Neutrophil (primary cell): ENCODE results near the gene PCSK4.

Source experiments
- H3K27ac ChIP-seq: fragments of 200-600 bp; sonication (generic); 2 replicates; pipeline ENCODE4 v1.5.1; 2016; ENCODE audit warnings: mild to moderate bottlenecking, moderate library complexity
- H3K27me3 ChIP-seq: fragments of 200-600 bp; sonication (generic); 2 replicates; pipeline ENCODE4 v1.6.0; 2016; ENCODE audit warnings: mild to moderate bottlenecking
- H3K36me3 ChIP-seq: fragments of 200-600 bp; sonication (generic); 2 replicates; pipeline ENCODE4 v1.5.1; 2017
- H3K4me1 ChIP-seq, 2 experiments: fragments of 200-600 bp in 1 of 2; sonication (generic) in 1 of 2; 1 replicate in 1 of 2; 2 replicates in 1 of 2; pipeline versions ENCODE4 v1.5.1 to v1.6.1; 2013 to 2016; ENCODE audit warnings: low read depth in 1 of 2, low read length in 1 of 2, mild to moderate bottlenecking in 1 of 2, moderate library complexity in 1 of 2; ENCODE audit not compliant: control insufficient read depth in 1 of 2, insufficient read depth in 1 of 2
- H3K4me3 ChIP-seq, 2 experiments: fragments of 200-600 bp in 1 of 2; sonication (generic) in 1 of 2; 1 replicate in 1 of 2; 2 replicates in 1 of 2; pipeline ENCODE4 v1.5.1; 2013 to 2016; ENCODE audit warnings: low read depth in 1 of 2, low read length in 1 of 2, mild to moderate bottlenecking in 1 of 2, moderate library complexity in 1 of 2
- H3K9me3 ChIP-seq: fragments of 200-600 bp; sonication (generic); 2 replicates; pipeline ENCODE4 v1.5.1; 2016
- TF ChIP-seq, protein P1 (sequence below): fragments of 200-600 bp; sonication (generic); IDR thresholded peaks from 2 replicates; pipeline ENCODE4 v1.5.1; 2016; ENCODE audit warnings: antibody characterized with exemption

The PCSK4 gene

DNA sequence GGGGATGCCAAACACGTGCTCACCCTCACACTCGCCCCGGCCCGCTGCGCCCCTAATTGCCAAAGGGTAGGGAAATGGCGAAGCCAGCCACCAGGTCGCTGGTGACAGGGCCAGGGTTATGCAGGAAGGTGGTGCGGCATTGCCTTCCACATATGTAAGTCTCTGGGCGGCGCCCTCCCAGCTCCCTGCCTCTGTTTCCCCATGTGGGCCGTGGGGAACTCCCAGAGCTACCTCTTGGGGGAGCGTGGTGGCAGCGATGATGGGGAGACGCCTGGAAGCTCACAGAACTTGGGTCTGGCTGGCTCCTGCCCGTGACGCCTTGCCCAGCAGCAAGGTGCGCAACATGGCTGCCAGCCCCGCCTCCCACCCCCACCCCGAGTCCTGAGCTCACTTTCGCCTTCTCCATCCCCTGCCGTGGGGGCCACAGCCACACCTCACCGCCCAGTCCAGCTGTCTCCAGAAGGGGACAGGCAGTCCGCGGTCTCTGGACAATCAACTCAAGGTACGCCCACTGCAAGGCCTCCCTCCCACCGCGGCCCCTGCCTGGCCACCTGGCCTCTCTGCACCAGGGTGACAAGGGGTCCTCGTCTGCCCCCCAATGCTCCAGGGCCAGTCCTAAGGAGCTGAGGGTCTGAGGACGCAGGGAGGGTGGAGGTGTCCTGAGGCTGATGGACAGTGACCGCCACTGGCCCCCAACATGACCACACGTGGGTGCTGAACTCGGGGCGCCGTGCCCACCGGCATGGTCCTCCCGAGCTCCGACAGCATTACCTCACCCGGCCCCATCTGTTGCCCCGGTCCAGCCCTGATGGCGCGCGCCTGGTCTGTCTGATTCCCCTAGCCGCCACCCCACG, 17.7 kb downstream of the PCSK4 start:
- peaks cover 19 to 39% of the 10 kb centered on the region in 2 experiments for H3K4me1 ChIP-seq
- H3K36me3 ChIP-seq = peaks cover 32% of the 10 kb centered on the region
- H3K27me3 ChIP-seq = peaks cover 66% of the 10 kb centered on the region
- TF ChIP-seq, protein P1, sequence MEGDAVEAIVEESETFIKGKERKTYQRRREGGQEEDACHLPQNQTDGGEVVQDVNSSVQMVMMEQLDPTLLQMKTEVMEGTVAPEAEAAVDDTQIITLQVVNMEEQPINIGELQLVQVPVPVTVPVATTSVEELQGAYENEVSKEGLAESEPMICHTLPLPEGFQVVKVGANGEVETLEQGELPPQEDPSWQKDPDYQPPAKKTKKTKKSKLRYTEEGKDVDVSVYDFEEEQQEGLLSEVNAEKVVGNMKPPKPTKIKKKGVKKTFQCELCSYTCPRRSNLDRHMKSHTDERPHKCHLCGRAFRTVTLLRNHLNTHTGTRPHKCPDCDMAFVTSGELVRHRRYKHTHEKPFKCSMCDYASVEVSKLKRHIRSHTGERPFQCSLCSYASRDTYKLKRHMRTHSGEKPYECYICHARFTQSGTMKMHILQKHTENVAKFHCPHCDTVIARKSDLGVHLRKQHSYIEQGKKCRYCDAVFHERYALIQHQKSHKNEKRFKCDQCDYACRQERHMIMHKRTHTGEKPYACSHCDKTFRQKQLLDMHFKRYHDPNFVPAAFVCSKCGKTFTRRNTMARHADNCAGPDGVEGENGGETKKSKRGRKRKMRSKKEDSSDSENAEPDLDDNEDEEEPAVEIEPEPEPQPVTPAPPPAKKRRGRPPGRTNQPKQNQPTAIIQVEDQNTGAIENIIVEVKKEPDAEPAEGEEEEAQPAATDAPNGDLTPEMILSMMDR = no peak
- H3K27ac ChIP-seq = no peak overlapping the region
- H3K4me3 ChIP-seq = no peak overlapping the region
- no peaks in the 10 kb centered on the region for H3K9me3 ChIP-seq

DNA sequence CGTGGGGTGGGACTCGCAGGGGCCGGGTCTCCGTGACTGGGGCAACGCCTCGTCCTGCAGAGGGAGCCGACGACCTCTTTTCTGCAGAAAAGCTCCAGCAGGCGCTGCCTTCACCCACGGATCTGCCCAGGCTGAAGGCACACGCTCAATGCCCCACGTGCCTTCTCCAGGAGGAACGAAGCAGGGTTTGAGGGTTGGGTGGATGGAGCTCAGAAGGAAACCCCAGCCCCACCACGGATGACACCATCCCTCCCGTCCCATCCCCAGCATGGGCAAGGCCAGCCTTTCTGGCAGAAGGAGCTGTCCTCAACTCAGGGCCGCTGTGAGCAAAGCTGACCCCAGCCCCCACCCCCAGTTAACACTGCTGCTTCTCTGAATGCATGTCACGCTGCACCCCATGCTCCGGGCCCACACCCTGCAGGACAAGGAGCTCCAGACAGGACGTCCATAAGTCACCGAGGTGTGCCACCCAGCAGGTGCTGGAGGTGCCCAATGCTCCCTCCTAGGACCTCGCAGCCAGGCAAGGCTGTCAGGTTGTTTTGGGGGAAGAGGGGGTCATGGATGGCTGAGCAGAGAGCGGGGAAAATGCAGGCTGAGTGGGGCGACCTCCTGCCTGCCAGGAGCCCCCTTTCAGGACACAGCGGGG, 18.5 kb downstream of the PCSK4 start:
- Histone ChIP-seq H3K4me1 (peaks cover 19 to 42% of the 10 kb centered on the region in 2 experiments), H3K27ac (no peak overlapping the region), H3K9me3 (no peaks in the 10 kb centered on the region), H3K4me3 (no peak overlapping the region), H3K36me3 (peaks cover 26% of the 10 kb centered on the region), H3K27me3 (peaks cover 74% of the 10 kb centered on the region)
- TF ChIP-seq, protein P1 = no peak

DNA sequence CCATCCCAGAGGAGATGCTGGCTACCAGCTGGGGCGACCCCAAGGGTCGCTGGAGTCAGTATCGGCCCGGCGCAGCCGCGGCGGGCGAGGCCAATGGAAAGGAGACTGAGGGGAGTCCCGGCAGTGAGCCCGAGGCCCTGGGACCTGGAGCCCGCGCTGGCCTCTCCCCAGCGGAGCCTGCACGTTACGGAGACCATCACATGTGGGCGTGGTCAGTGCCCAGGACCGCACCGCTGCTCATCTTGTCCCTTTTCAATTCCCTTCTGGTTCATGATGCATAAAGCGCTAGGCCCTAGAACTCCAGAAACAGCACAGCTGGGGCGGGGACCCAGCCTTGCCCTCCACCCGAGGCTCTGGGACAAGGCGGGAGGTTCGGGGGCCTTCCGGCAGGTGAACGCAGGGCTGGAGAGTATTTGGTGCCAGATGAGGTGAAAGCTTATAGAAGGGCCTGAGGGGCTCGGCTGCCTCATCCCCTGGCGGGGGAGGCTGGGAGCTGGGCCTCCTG, 19.1 kb downstream of the PCSK4 start:
- peaks cover 19 to 42% of the 10 kb centered on the region in 2 experiments for H3K4me1 ChIP-seq
- H3K27me3 ChIP-seq = peaks cover 80% of the 10 kb centered on the region
- H3K36me3 ChIP-seq = peaks cover 20% of the 10 kb centered on the region
- TF ChIP-seq, protein P1 = no peak
- no peak overlapping the region for H3K27ac ChIP-seq
- H3K9me3 ChIP-seq = no peaks in the 10 kb centered on the region
- peak overlapping the region; percentile 25 to 44 for H3K4me3 ChIP-seq

DNA sequence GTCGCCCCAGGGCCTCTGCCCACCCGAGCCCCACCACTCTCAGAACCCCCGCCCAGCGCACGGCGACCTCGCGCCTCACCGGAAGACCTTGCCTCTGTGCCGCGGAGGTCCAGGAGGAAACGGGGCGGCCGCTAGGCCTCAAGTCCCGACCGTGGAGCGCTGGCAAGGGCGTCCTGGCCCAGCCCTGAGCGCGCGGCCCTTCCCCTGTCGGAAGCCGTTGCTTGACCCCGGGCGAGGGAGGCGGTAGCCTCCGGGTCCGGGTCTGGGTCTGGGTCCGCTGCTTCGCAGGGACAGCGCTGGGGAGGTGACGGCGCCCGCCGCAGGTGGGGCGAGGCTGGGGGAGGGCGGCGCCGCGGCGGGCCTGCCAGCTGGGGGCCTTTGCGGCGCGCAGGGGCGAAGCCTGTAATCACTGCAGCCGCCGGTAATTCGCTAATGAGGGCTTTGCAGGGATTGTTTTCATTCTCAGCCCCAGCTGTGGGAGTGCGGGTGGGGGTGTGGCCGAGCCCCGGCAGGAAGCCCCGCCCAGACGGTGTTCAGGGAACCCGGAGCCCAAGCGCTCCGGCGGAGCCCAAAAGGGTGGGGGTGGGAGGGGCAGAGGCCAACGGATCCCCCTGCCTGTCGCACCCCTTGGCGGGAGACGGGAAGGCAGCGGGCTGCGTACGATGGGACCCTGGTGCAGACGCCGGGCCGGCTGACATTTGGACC, 19.7 kb downstream of the PCSK4 start:
- H3K4me1 ChIP-seq = peaks cover 19 to 44% of the 10 kb centered on the region in 2 experiments
- H3K27ac ChIP-seq = no peak overlapping the region
- peaks cover 86% of the 10 kb centered on the region for H3K27me3 ChIP-seq

DNA sequence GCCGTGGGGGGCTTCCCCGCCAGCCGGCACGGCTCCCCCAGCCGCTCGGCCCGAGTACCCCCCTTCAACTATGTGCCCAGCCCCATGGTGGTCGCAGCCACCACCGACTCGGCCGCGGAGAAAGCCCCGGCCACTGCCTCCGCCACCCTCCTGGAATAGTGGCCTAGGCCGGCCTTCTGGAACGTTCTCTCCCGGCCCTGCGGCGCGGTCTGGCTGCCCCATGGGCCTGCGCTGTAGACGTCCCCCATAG, 20.2 kb downstream of the PCSK4 start:
- peaks cover 19 to 45% of the 10 kb centered on the region in 2 experiments for H3K4me1 ChIP-seq
- H3K36me3 ChIP-seq = peaks cover 9% of the 10 kb centered on the region
- no peak overlapping the region for H3K27ac ChIP-seq
- H3K9me3 ChIP-seq = no peaks in the 10 kb centered on the region
- TF ChIP-seq, protein P1 = no peak
- H3K27me3 ChIP-seq = peaks cover 91% of the 10 kb centered on the region
- H3K4me3 ChIP-seq = peak overlapping the region in 1 of 2 experiments; percentile 44

More for the DNA sequence above, 19.7 kb downstream of the PCSK4 start:
- TF ChIP-seq, protein P1 = no peak
- Histone ChIP-seq H3K4me3 (peak overlapping the region; percentile 25 to 44), H3K9me3 (no peaks in the 10 kb centered on the region), H3K36me3 (peaks cover 14% of the 10 kb centered on the region)
